Mesodermal cell (in vitro differentiated cells): ENCODE data around the gene TMUB2. TPM values are rescaled to one million over a fixed set of nuclear protein-coding genes. Genes with fewer than 3 reads are reported as not detected.
"Not testable (repeated sequence)": the region's sequence is repeated elsewhere in the genome, so short reads cannot be mapped to it uniquely, and the experiment has no call there.

Experiments
- H3K27ac ChIP-seq: 2 replicates; pipeline ENCODE4 v1.7.0; 2013; ENCODE audit warnings: mild to moderate bottlenecking, low read depth, low read length, moderate library complexity; ENCODE audit not compliant: severe bottlenecking
- H3K36me3 ChIP-seq: 2 replicates; pipeline ENCODE4 v1.7.1; 2013; ENCODE audit warnings: mild to moderate bottlenecking, low read length, moderate library complexity; ENCODE audit not compliant: control insufficient read depth, insufficient read depth
- H3K4me1 ChIP-seq: one replicate; pipeline ENCODE4 v1.7.1; 2013; ENCODE audit warnings: mild to moderate bottlenecking, low read length; ENCODE audit not compliant: insufficient read depth, control insufficient read depth, poor library complexity, severe bottlenecking
- H3K4me3 ChIP-seq: 2 replicates; pipeline ENCODE4 v1.7.0; 2013; ENCODE audit warnings: low read length, control low read depth, mild to moderate bottlenecking; ENCODE audit not compliant: insufficient read depth, poor library complexity, severe bottlenecking; ENCODE audit errors: extremely low read depth
- H3K9me3 ChIP-seq: 2 replicates; pipeline ENCODE4 v1.7.1; 2013; ENCODE audit warnings: mild to moderate bottlenecking, low read length, moderate library complexity; ENCODE audit not compliant: control insufficient read depth
- WGBS, 2 experiments: methylation state at CpG; one replicate each; pipeline ENCODE4 v1.1.5; 2013; ENCODE audit warnings: missing lambda C conversion rate in 2 of 2; ENCODE audit not compliant: insufficient coverage in 2 of 2; 5-methylcytosine and 5-hydroxymethylcytosine counted together
- polyA plus RNA-seq, 2 experiments: library from polyadenylated mRNA; stranded (reverse); fragments of 50-300 nt; gene quantifications; one replicate each; pipeline ENCODE4 v1.2.3, GENCODE V29; 2013

TMUB2 gene
- 36.3 TPM for polyA plus RNA-seq (2013, experiment 1 of 2)
- 30.8 TPM for polyA plus RNA-seq (2013, experiment 2 of 2)

GRCh38 chr17:44186307-44187130 is at the start of gene TMUB2:
TMUB2 (plus strand) TSS chr17:44186972; CDS start chr17:44187709, 737 bp downstream.
- H3K9me3 ChIP-seq: no peaks in the 10 kb centered on the region
- 0% methylated on average over 44 to 46 of the region's 50 CpGs for WGBS, 2 experiments
- peak within 1 kb of the TSS; percentile 87 for H3K27ac ChIP-seq
- peaks cover 7% of the 10 kb centered on the region for H3K4me1 ChIP-seq
- H3K36me3 ChIP-seq: peaks cover 66% of the 10 kb centered on the region
- peak within 1 kb of the TSS; percentile 96 for H3K4me3 ChIP-seq

GRCh38 chr17:44137891-44138709 is 48.7 kb upstream of the TMUB2 start:
- H3K27ac ChIP-seq: peak overlapping the region; percentile 86
- 3 to 41% methylated on average over 2 to 11 of the region's 20 CpGs for WGBS, 2 experiments
- no peaks in the 10 kb centered on the region for H3K36me3 ChIP-seq
- H3K4me1 ChIP-seq: peaks cover 6% of the 10 kb centered on the region
- no peak overlapping the region for H3K4me3 ChIP-seq
- no peaks in the 10 kb centered on the region for H3K9me3 ChIP-seq

GRCh38 chr17:44143921-44144320 is 42.9 kb upstream of the TMUB2 start:
- H3K36me3 ChIP-seq: peaks cover 41% of the 10 kb centered on the region
- H3K9me3 ChIP-seq, H3K27ac ChIP-seq, H3K4me3 ChIP-seq: not testable (repeated sequence)
- peaks cover 13% of the 10 kb centered on the region for H3K4me1 ChIP-seq
- WGBS, 2 experiments: 95 to 98% methylated on average over 7 to 8 of the region's 8 CpGs

GRCh38 chr17:44144966-44145739 is 41.6 kb upstream of the TMUB2 start:
- H3K9me3 ChIP-seq: no peaks in the 10 kb centered on the region
- H3K27ac ChIP-seq: no peak overlapping the region
- peaks cover 13% of the 10 kb centered on the region for H3K4me1 ChIP-seq
- H3K4me3 ChIP-seq: no peak overlapping the region
- H3K36me3 ChIP-seq: peaks cover 54% of the 10 kb centered on the region
- 94 to 96% methylated on average over 2 to 4 of the region's 7 CpGs for WGBS, 2 experiments

- H3K9me3 ChIP-seq: no peaks in the 10 kb centered on the region
- peaks cover 13% of the 10 kb centered on the region for H3K4me1 ChIP-seq
- no peak overlapping the region for H3K27ac ChIP-seq
- peaks cover 65% of the 10 kb centered on the region for H3K36me3 ChIP-seq
- WGBS, 2 experiments: 56 to 83% methylated on average over 1 of the region's 2 CpGs
- H3K4me3 ChIP-seq: no peak overlapping the region
These were observed 40.1 kb upstream of the TMUB2 start for GRCh38 chr17:44146375-44147346.

- H3K9me3 ChIP-seq: no peaks in the 10 kb centered on the region
- peaks cover 13% of the 10 kb centered on the region for H3K4me1 ChIP-seq
- 95 to 100% methylated on average over 3 of the region's 4 CpGs for WGBS, 2 experiments
- peaks cover 71% of the 10 kb centered on the region for H3K36me3 ChIP-seq
- no peak overlapping the region for H3K4me3 ChIP-seq
- no peak overlapping the region for H3K27ac ChIP-seq
These were observed 39.0 kb upstream of the TMUB2 start for GRCh38 chr17:44147812-44148211.

GRCh38 chr17:44149066-44149465 is 37.7 kb upstream of the TMUB2 start:
- H3K4me1 ChIP-seq: peaks cover 13% of the 10 kb centered on the region
- H3K36me3 ChIP-seq: peaks cover 79% of the 10 kb centered on the region
- not testable (repeated sequence) for H3K4me3 ChIP-seq, H3K9me3 ChIP-seq, H3K27ac ChIP-seq
- 100% methylated on average over 2 of the region's 3 CpGs; no CpG with 5 or more reads in 1 of the 2 experiments for WGBS, 2 experiments

GRCh38 chr17:44149750-44150329 is 36.9 kb upstream of the TMUB2 start:
- Histone ChIP-seq H3K4me1 (peaks cover 13% of the 10 kb centered on the region), H3K4me3 (no peak overlapping the region), H3K36me3 (peaks cover 86% of the 10 kb centered on the region), H3K9me3 (no peaks in the 10 kb centered on the region), H3K27ac (no peak overlapping the region)
- WGBS, 2 experiments: 94 to 100% methylated on average over 3 of the region's 4 CpGs

- H3K9me3 ChIP-seq: no peaks in the 10 kb centered on the region
- no peak overlapping the region for H3K4me3 ChIP-seq
- H3K4me1 ChIP-seq: no peaks in the 10 kb centered on the region
- 100% methylated on average over 2 of the region's 4 CpGs; no CpG with 5 or more reads in 1 of the 2 experiments for WGBS, 2 experiments
- no peak overlapping the region for H3K27ac ChIP-seq
- H3K36me3 ChIP-seq: peaks cover 72% of the 10 kb centered on the region
These were observed 33.9 kb upstream of the TMUB2 start for GRCh38 chr17:44152875-44153274.
